GM18499 (cell line): ENCODE data around the gene PDZD4.

Source experiments
- ATAC-seq: cut with Tn5 transposase; IDR thresholded peaks from one replicate; pipeline ENCODE4 v1.9.1; 2021; ENCODE audit warnings: moderate number of reproducible peaks; ENCODE audit not compliant: insufficient read depth, unreplicated experiment

Gene PDZD4

GRCh38 chrX:153829799-153830639 lies at the start of gene PDZD4:
TSS of gene PDZD4 (minus strand) at chrX:153830544. CDS start at chrX:153830298, 246 bp downstream.
- no peak for ATAC-seq

GRCh38 chrX:153879741-153880439 lies 49.5 kb upstream of the PDZD4 start:
- no peak for ATAC-seq

GRCh38 chrX:153878969-153879653 lies 48.8 kb upstream of the PDZD4 start:
- no peak for ATAC-seq

GRCh38 chrX:153878345-153878744 lies 48.0 kb upstream of the PDZD4 start:
- ATAC-seq: no peak

- no peak for ATAC-seq
These were observed 47.4 kb upstream of the PDZD4 start for GRCh38 chrX:153877571-153878261.

- no peak for ATAC-seq
These were observed 45.8 kb upstream of the PDZD4 start for GRCh38 chrX:153876112-153876491.

GRCh38 chrX:153875391-153876111 lies 45.2 kb upstream of the PDZD4 start:
- ATAC-seq: no peak

GRCh38 chrX:153874366-153875125 lies 44.2 kb upstream of the PDZD4 start:
- no peak for ATAC-seq

GRCh38 chrX:153874085-153874365 lies 43.7 kb upstream of the PDZD4 start:
- no peak for ATAC-seq

GRCh38 chrX:153873282-153874084 lies 43.1 kb upstream of the PDZD4 start:
- no peak for ATAC-seq

- ATAC-seq: no peak
These were observed 41.9 kb upstream of the PDZD4 start for GRCh38 chrX:153871946-153872878.

- no peak for ATAC-seq
These were observed 41.1 kb upstream of the PDZD4 start for GRCh38 chrX:153871451-153871850.

- no peak for ATAC-seq
These were observed 40.5 kb upstream of the PDZD4 start for GRCh38 chrX:153870791-153871360.

GRCh38 chrX:153870288-153870690 lies 39.9 kb upstream of the PDZD4 start:
- ATAC-seq: no peak

GRCh38 chrX:153869473-153870287 lies 39.3 kb upstream of the PDZD4 start:
- ATAC-seq: no peak
